ENCODE results near the gene ALDH2. TPM values are rescaled to one million over a fixed set of nuclear protein-coding genes. Genes with fewer than 3 reads are reported as not detected.

ALDH2 gene
- total RNA-seq, 4 donors from 2014 or later: 70.2 to 120 (median 95.3) TPM

DNA sequence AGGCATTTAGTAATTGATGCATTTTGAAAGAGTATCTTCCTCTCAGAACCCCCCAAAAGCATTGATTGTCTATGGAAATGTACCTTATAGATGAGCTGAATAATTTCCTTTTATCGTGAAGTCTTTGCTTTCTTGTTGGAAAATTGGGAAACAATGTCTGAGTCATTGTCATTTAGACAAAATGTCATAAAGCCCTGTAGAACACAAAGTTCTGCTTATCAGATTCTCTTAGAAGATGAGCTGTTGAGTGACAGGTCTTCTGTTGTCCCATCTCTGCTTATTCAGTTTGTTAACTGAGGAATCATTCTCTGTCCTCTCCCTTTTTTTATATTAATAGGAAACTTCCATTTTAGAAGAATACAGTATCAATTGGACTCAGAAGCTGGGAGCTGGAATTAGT, 98.2 kb downstream of the ALDH2 start:
- 88 to 93% methylated on average over 1 of the region's 1 CpG for WGBS, 2 donors
- H3K27me3 ChIP-seq: no peaks in the 10 kb centered on the region
- no peak overlapping the region for H3K27ac ChIP-seq
- H3K9me3 ChIP-seq: no peaks in the 10 kb centered on the region
- no peaks in the 10 kb centered on the region for H3K4me1 ChIP-seq
- H3K4me3 ChIP-seq: no peak overlapping the region
- no peak for DNase-seq (ENCODE audit: low spot score in 2 of 2)
- TF ChIP-seq POLR2A (IDR thresholded peaks at IDR 0.05): no peak
- TF ChIP-seq, protein P1, sequence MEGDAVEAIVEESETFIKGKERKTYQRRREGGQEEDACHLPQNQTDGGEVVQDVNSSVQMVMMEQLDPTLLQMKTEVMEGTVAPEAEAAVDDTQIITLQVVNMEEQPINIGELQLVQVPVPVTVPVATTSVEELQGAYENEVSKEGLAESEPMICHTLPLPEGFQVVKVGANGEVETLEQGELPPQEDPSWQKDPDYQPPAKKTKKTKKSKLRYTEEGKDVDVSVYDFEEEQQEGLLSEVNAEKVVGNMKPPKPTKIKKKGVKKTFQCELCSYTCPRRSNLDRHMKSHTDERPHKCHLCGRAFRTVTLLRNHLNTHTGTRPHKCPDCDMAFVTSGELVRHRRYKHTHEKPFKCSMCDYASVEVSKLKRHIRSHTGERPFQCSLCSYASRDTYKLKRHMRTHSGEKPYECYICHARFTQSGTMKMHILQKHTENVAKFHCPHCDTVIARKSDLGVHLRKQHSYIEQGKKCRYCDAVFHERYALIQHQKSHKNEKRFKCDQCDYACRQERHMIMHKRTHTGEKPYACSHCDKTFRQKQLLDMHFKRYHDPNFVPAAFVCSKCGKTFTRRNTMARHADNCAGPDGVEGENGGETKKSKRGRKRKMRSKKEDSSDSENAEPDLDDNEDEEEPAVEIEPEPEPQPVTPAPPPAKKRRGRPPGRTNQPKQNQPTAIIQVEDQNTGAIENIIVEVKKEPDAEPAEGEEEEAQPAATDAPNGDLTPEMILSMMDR (IDR thresholded peaks at IDR 0.05): no peak
- no peak for TF ChIP-seq EP300 (IDR thresholded peaks at IDR 0.05)
- peaks cover 0 to 51% (median 0%) of the 10 kb centered on the region in 3 donors for H3K36me3 ChIP-seq

Small RNA genes lying within 50 kb of the gene (small RNA-seq; reads per million reads assigned to genes)
- 0.75 reads per million for gene MIR6761

Other genes with a start within 250 kb of the ALDH2 start
- gene ATXN2, start 167.6 kb upstream of the ALDH2 start, total RNA-seq: 10 to 100 TPM; 50.3 to 84.3 (median 64.3) TPM
- gene BRAP, start 81.0 kb upstream of the ALDH2 start, total RNA-seq: 10 to 100 TPM; 12.9 to 18.0 (median 17.2) TPM
- gene ACAD10, start 80.9 kb upstream of the ALDH2 start, total RNA-seq: 10 to 100 TPM; 20.3 to 41.4 (median 21.4) TPM
- gene MAPKAPK5, start 75.3 kb downstream of the ALDH2 start, total RNA-seq: 10 to 100 TPM; 36.1 to 65.1 (median 44.7) TPM
- gene TMEM116, start 246.2 kb downstream of the ALDH2 start, total RNA-seq: 10 to 100 TPM in 3 of 4 donors, 1 to 10 TPM in 1; 6.9 to 18.1 (median 14.4) TPM
- 10 to 100 TPM; 12.9 to 36.5 (median 29.7) TPM for gene ERP29, start 246.5 kb downstream of the ALDH2 start, total RNA-seq

Data from tibial nerve (tissue), 4 donors.